AG04450 (cell line): Measurements from ENCODE around the gene SLIT1. TPM values are rescaled to one million over a fixed set of nuclear protein-coding genes. Genes with fewer than 3 reads are reported as not detected.
"Not testable (repeated sequence)": the region's sequence is repeated elsewhere in the genome, so short reads cannot be mapped to it uniquely, and the experiment has no call there.

Source experiments
- CTCF ChIA-PET: fragments of 300-600, 350-600 bp; formaldehyde crosslinking; extraction: SDS; loops from one replicate; lab custom pipeline; 2022; ENCODE audit warnings: antibody characterized with exemption, inconsistent platforms; lab: Charles Lee
- POLR2A ChIA-PET: fragments of 350-600 bp; formaldehyde crosslinking; extraction: SDS; loops from one replicate; lab custom pipeline; 2021; ENCODE audit warnings: antibody characterized with exemption, inconsistent platforms; lab: Yijun Ruan, JAX
- DNase-seq: peaks from one replicate; pipeline ENCODE4 v3.0.0-alpha.2; 2011; ENCODE audit warnings: low read depth, low spot score
- H3K27ac ChIP-seq: one replicate; pipeline ENCODE4 v1.5.1; 2012; ENCODE audit warnings: low read depth, low read length, control low read depth
- H3K27me3 ChIP-seq: one replicate; pipeline ENCODE4 v1.6.0; 2012; ENCODE audit warnings: low read length; ENCODE audit not compliant: control insufficient read depth, insufficient read depth
- H3K4me3 ChIP-seq: 2 replicates; pipeline ENCODE4 v1.5.1; 2011; ENCODE audit warnings: mild to moderate bottlenecking, low read depth, low read length, control low read depth
- H3K9me3 ChIP-seq: 2 replicates; pipeline ENCODE4 v1.5.1; 2012; ENCODE audit warnings: low read length; ENCODE audit not compliant: control insufficient read depth, insufficient read depth
- polyA plus RNA-seq: library from polyadenylated mRNA; depleted of rRNA; stranded (reverse); fragments of >200 nt; gene quantifications from 2 replicates; pipeline ENCODE4 v1.2.3, GENCODE V29; 2011
- TF ChIP-seq, protein P1 (sequence below): IDR thresholded peaks from 2 replicates; pipeline ENCODE4 v1.5.1; 2011; ENCODE audit warnings: low read depth, low read length, control low read depth, inconsistent platforms

The SLIT1 gene
- polyA plus RNA-seq, 1 experiment = 0.01 TPM

DNA sequence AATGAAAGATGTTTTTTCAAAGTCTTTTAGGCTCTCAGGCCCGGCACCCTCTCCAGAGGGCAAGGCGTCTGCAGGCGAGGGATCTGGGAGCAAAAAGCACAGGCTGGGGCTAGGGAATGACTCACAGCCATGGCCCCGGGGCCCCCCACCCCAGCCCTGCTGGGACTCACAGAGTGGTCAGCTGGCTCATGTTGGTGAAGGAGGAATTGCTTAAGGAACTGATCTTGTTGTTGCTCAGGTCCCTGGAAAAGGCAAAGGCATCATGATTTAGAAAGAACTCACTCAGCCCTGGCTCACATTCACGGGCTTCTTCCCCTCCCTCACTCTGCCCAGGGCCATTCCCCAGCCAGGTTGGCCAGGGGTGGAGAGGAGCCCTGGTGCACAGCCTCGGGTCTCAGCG lies 151.5 kb downstream of the SLIT1 start:
- DNase-seq = no peak
- ChIA-PET CTCF (interaction anchor here (4.4 kb wide), 1 partner anchor 176 kb away, joined by 34 read pairs; no protein-coding TSS in a partner anchor), POLR2A (no interaction called here)
- Histone ChIP-seq H3K27ac (no peak overlapping the region), H3K27me3 (peaks cover 17% of the 10 kb centered on the region), H3K9me3 (no peaks in the 10 kb centered on the region), H3K4me3 (no peak overlapping the region)
- TF ChIP-seq, protein P1, sequence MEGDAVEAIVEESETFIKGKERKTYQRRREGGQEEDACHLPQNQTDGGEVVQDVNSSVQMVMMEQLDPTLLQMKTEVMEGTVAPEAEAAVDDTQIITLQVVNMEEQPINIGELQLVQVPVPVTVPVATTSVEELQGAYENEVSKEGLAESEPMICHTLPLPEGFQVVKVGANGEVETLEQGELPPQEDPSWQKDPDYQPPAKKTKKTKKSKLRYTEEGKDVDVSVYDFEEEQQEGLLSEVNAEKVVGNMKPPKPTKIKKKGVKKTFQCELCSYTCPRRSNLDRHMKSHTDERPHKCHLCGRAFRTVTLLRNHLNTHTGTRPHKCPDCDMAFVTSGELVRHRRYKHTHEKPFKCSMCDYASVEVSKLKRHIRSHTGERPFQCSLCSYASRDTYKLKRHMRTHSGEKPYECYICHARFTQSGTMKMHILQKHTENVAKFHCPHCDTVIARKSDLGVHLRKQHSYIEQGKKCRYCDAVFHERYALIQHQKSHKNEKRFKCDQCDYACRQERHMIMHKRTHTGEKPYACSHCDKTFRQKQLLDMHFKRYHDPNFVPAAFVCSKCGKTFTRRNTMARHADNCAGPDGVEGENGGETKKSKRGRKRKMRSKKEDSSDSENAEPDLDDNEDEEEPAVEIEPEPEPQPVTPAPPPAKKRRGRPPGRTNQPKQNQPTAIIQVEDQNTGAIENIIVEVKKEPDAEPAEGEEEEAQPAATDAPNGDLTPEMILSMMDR = no peak

DNA sequence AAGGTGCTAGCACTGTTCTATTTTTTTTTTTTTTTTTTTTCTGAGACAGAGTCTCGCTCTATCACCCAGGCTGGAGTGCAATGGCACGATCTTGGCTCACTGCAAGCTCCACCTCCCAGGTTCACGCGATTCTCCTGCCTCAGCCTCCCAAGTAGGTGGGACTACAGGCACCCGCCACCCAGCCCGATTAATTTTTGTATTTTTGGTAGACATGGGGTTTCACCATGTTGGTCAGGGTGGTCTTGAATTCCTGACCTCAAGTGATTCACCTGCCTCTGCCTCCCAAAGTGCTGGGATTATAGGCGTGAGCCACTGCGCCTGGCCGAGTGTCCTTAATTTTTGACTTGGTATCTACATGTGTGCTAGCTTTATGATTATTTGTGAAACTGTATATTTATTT lies 151.9 kb downstream of the SLIT1 start:
- POLR2A ChIA-PET, H3K27ac ChIP-seq, H3K4me3 ChIP-seq, H3K9me3 ChIP-seq, DNase-seq: not testable (repeated sequence)
- peaks cover 17% of the 10 kb centered on the region for H3K27me3 ChIP-seq
- CTCF ChIA-PET = interaction anchor here (0.6 kb wide), 1 partner anchor 177 kb away, joined by 3 read pairs; no protein-coding TSS in a partner anchor

DNA sequence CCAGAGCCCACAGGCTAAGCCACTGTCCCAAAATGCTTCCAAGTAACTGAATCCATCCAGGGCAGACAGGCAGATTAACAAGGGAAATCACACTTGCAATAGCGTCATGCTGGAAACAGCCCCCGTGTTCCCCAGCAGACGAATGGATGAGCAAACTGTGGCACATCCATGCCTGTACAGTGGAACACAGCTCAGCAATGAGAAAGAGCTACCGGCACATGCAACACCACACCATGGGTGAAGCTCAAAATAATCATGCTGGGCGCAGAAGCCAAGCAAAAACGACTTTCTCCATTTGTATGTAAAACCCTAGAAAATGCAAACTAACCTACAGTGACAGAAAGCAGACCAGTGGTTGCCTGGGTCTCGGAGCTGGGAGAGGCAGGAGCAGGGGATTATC lies 153.1 kb downstream of the SLIT1 start:
- H3K4me3 ChIP-seq = no peak overlapping the region
- ChIA-PET POLR2A (no interaction called here), CTCF (interaction anchor here (0.7 to 1.3 kb wide), 3 partner anchors 27 to 178 kb away, joined by 4 to 5 read pairs (median 4); no protein-coding TSS in a partner anchor)
- H3K27ac ChIP-seq = no peak overlapping the region
- no peak for DNase-seq
- peaks cover 17% of the 10 kb centered on the region for H3K27me3 ChIP-seq
- H3K9me3 ChIP-seq = peaks cover 7% of the 10 kb centered on the region; the same call in 1 of the 2 replicates
- TF ChIP-seq, protein P1 = no peak

GRCh38 chr10:97031459-97031858 lies 154.3 kb downstream of the SLIT1 start:
- H3K4me3 ChIP-seq = no peak overlapping the region
- ChIA-PET POLR2A (no interaction called here), CTCF (interaction anchor here (1.3 kb wide), 1 partner anchor 41 kb away, joined by 5 read pairs; no protein-coding TSS in a partner anchor)
- peaks cover 7% of the 10 kb centered on the region; the same call in 1 of the 2 replicates for H3K9me3 ChIP-seq
- peaks cover 17% of the 10 kb centered on the region for H3K27me3 ChIP-seq
- H3K27ac ChIP-seq = no peak overlapping the region
- TF ChIP-seq, protein P1 = no peak
- DNase-seq = no peak

DNA sequence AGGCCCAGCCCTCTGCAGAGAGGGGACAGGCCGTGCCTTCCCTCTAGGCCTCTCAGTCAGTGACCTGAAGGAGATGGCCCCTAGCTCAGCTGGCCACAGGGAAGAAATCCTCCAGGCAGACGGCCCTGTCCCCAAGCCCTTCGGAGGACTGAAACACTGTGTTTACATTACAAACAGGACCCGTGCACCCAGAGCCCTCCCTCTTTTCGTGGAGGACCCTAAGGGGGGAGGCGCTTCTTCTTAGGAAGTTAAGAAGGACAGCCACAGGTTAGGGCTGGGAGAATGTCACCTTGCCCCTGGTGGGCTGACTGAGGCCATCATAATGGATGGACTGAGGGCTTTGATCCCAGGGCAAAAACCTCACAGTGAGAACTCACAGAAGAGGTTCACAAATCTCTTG lies 154.9 kb downstream of the SLIT1 start:
- POLR2A ChIA-PET = no interaction called here
- CTCF ChIA-PET = no interaction called here
- Histone ChIP-seq H3K27me3 (peaks cover 17% of the 10 kb centered on the region), H3K9me3 (peaks cover 7% of the 10 kb centered on the region; the same call in 1 of the 2 replicates), H3K4me3 (no peak overlapping the region), H3K27ac (no peak overlapping the region)
- DNase-seq = no peak
- TF ChIP-seq, protein P1 = no peak
